ENCODE measurements around the gene SRSF2.
A peak's percentile ranks its signal among the peaks of the same experiment; 100 is the strongest.
"Not testable (repeated sequence)": the region's sequence is repeated elsewhere in the genome, so short reads cannot be mapped to it uniquely, and the experiment has no call there.

SRSF2 gene

DNA sequence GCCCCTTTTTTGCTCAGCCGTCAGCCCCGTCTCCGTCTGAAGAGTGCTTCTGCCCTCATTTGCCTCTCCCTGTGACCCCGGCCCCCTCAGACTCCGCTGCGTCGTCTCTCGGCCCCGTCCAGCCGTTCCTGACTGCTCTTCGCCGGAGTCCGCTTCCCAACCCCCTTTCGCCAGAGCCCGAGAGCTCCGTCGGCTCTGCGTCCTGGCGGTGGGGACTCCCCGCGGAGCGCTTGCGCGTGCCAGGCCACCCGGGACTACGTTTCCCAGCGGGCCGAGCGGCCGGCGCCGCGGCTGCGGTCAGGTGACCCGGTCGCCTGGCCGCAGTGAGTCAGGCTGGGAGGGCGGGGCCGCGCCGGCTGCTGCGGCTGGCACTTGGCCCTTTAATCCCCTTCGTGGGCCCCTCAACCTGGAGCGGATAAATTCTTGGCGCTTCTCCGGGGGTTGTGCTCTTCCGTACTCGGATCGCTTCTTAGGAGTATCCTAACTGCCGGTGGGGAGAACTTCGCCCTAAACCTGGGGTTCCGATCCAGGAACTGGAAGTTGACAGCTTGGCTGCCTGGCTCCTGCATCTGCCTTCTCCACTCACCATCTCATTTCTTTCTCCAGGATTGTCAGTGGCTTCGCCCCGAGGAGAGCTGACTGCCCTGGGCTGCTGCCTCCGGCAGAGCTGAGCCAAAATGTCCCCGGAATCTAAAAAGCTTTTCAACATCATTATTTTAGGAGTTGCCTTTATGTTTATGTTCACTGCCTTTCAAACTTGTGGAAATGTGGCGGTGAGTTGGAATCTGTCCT, 741 bp upstream of the SRSF2 start, which contains the start of gene MFSD11:
Gene MFSD11 (plus strand): TSS at position 444 of the 792 bp plus-strand sequence. CDS start 234 bp downstream, at position 678.
- DNase-seq, result peak; percentile 89 to 98 (median 96)

DNA sequence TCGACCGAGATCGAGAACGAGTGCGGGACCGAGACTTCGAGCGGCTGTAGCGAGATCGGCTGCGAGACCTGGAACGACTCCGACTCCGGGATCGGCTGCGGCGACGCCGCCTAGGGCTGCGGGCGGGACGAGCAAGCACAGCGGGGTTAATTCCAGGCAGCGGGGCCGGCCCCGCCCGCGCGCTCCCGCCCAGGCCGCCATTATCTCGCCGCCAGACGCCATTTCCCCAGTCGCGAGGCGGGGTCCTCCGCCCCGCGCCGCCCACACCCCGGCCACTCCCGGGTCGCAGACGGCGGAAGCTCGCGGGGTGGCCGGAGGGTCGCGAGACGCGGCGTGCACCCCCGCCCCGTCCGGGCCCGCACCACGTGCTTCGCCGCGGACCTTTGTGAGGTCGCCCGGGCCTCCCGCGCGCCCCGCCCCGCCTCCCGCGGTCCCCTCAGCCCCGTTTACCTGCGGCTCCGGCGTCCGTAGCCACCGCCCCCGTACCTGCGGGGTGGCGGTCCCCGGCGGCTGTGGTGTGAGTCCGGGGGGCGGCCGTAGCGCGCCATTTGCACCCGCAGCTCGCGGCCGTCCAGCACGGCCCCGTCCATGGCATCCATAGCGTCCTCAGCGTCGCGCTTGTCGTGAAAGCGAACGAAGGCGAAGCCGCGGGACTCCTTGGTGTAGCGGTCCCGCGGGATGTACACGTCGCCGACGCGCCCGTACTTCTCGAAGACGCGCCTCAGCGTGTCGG, 616 bp downstream of the SRSF2 start:
- DNase-seq, result peak; percentile 56 to 77 (median 63)

DNA sequence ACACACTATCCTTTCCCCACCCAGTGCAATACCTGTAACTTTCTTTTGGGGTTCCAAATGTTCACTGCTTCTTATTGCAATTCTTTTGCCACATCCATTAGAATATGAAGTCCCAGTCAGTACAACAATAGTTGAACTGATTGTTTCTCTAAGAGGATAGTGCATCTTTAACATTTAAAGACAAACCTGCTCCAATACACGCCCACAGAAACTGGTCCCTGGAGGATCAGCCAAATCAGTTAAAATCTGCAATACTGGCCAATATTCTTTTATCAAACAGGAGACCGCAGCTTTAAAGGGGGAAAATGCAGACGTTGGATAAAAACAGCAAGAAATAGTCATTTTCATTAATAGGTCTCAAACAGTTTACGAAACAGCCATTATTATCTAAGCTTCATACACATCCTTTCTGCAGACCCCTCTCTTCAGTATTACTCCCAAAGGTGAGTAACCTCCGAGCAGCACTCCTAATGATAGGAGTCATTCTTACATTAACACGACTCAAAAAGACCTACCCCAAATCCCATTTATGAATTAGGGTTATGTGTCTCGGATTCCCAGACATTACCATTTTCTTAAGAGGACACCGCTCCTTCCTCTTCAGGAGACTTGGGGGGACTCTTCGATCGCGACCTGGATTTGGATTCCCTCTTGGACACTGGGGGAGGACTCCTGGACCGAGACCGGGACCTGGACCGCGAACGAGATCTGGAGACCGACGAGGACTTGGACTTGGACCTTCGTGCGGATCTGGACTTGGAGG, 1.4 kb downstream of the SRSF2 start:
- DNase-seq, result peak in 1 of 6 experiments; percentile 44

DNA sequence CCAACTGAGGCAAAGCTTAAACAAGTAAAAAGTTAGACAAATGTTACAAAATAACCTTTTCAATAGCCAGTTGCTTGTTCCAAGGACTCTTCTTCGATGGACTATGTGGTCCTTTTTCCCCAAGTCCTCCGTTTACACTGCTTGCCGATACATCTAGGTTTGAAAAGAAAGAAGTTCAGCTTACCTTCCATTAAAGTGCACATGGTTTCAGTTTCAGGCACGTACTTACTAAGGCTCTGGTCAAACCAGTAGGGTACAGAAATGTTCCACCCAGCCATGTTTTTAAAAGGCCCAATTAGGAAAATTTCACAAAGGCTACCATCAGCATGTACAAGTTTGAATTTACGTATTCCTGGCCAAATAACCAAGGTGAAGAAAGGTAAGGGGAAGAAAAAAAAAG, 2.1 kb downstream of the SRSF2 start:
- DNase-seq, result peak in 2 of 6 experiments; percentile 27 to 29

DNA sequence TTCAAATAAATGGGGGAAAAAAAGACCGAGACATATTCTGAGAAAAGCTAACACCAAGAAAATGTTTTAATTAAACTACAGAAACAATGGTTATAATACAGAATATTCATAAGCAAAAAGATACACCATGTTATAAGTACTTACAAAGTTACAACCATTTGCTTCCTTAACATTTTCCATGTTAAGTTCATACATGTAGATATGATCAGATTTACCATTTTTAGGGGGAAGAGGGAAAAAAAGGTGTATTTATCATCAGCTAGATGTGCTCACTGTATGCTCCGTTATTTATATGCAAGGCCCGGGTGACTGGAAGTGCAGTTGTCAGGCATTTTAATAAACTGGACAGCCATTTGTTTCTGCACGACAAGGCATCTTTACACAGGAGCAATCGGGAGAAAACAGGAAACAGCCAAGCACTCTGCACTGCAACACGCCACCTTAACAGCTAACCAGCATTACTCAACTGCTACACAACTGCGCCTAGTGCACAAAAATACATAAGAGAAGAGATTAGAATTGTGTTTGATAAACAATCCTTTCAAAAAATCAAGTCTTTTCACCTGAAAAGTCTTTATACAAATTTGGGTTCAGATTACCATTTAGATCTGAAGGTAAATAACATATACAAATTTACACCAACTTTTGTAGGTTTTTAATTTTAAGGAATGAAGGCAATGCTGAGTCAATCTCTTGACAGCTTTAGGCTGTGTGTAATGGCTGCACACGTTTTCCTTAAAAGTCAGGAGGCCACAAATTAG, 2.9 kb downstream of the SRSF2 start:
- peak in 1 of 6 experiments; percentile 27 for DNase-seq

DNA sequence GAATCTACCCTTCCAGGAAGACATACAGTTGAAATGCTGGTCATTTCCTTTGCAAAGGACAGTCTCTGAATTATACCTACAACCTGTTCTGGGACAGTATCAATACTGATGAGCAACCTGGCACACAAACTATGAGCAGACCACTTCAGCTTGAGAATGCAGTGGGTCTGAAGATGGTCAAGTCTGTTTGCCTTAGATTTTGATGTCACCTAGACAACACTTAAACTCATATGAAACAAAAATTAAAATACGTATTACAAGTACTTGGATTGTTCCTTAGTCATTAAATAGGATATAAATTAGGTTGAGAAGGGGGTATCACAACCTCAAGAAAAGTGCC, 3.5 kb downstream of the SRSF2 start:
- no peak for DNase-seq

DNA sequence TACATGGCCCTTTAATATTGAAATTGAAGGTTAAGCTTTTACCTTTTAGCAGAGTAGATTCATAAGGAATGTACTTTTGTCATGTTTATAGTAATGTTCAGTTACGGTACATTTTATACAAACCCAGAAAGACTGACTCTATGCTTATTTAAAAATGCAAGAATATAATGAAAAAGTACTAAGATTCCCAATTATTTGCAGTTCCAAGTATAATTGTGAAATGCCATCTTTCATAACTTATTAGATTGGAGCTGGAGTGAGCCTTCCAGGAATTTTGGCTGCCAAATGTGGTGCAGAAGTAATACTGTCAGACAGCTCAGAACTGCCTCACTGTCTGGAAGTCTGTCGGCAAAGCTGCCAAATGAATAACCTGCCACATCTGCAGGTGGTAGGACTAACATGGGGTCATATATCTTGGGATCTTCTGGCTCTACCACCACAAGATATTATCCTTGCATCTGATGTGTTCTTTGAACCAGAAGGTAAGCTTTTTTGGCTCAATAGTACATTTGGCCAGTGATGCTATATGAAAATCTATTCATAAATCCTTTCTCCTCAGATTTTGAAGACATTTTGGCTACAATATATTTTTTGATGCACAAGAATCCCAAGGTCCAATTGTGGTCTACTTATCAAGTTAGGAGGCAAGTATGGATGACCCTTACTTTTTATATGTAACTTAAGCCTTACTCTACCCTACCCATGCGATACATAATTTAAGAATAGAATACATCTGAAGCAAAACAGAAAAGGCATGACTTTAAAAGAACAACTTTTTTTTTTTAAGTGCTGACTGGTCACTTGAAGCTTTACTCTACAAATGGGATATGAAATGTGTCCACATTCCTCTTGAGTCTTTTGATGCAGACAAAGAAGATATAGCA, 4.2 kb downstream of the SRSF2 start:
- no peak for DNase-seq

DNA sequence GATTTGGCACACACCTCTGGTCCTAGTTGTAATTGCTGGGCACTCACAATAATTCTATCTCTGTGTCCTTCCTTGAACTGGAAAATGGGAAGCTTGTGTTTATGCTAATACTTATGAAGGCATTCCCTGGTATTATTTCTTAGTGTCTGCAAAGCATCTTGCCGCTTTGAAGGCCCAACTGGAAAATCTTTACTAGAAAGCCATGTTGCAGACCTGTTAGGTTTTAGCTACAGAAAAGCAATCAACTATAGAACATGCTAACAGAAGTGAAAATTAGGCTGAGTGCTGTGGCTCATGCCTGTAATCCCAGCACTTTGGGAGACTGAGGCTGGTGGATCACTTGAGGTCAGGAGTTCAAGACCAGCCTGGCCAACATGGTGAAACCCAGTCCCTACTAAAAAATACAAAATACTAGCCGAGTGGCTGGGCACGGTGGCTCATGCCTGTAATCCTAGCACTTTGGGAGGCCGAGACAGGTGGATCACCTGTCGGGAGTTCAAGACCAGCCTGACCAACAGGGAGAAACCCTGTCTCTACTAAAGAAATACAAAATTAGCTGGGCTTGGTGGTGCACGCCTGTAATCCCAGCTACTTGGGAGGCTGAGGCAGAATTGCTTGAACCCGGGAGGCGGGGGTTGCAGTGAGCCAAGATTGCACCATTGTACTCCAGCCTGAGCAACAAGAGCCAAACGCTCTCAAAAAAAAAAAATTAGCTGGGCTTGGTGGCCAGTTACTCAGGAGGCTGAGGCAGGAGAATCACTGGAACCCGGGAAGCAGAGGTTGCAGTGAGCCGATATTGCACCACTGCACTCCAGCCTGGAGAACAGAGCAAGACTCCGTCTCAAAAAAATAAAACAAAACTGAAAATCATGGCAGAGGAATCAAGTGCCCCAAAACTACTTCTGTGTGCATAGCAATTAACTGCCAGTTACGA, 5.1 kb downstream of the SRSF2 start:
- not testable (repeated sequence) for DNase-seq

DNA sequence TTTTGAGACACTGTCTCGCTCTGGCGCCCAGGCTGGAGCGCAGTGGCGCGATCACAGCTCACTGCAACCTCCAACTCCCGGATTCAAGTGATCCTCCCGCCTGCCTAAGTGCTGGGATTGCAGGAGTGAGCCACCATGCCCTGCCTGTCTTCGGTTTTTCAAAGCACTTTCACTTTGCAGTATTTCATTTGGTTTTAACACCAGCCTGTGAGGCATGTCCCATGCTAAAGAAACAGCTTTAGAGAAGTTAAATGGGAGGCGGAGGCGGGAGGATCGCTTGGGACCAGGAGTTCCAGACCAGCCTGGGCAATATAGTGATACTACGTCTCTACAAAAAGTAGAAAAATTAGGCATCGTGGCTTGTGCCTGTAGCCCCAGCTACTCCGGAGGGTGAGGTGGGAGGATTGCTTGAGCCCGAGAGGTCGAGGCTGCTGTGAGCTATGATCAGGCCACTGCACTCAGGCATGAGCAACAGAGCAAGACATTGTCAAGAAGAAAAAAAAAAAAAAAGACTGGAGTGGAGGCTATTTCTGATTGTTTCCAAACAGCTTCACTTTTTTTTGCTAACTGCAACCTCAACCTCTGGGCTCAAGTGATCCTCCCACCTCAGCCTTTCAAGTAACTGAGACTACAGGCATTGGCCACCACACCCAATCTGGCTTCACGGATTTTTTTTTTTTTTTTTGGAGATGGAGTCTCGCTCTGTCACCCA, 9.2 kb downstream of the SRSF2 start:
- DNase-seq, result peak in 2 of 6 experiments; percentile 23 to 46

DNA sequence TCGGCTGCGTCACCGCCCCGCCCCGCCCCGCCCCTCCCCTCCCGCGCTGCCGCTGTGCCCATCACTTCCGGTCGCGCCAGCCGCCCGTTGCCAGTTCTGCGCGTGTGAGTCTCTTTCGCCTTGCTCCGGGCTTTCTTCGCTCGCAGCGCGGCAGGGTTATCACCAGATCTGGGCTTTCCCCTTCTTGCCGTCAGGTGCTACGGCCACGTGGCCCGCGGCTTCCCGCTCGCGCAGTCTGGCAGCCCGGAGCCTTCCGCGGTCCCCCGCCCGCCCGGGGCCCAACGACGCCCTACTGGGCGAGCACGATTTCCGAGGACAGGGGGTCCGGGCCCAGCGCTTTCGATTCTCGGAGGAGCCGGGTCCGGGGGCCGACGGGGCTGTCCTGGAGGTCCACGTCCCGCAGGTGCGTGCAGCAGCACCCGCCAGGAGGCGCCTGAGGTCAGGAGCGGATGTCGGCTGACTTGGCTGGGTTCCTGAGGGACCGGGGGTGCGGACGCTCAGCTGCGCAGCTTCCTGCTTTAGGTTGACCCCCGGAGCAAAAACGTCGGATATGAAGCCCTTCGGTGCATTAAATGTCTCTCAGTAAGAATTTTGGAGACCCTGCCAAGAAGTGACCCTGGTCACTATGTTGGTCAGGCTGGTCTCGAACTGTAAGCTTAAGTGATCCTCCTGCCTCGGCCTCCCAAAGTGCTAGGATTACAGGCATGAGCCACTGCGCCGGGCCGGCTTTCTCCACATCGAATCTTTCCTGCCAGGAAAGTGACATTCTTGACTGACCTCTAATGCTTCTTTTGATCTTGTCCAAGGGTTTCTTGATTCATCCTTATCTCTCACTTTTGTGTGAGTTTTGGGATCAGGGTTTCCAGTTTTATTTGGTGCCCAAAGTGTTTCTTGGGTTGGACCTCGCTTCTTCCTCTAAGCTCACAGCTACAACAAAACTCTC, 10.1 kb downstream of the SRSF2 start, which contains the start of gene METTL23:
Gene METTL23 (plus strand): TSS at position 64 of the 943 bp plus-strand sequence. CDS start 2,872 bp downstream, outside the sequence.
- peak in 4 of 6 experiments; percentile 82 to 94 (median 92) for DNase-seq

DNA sequence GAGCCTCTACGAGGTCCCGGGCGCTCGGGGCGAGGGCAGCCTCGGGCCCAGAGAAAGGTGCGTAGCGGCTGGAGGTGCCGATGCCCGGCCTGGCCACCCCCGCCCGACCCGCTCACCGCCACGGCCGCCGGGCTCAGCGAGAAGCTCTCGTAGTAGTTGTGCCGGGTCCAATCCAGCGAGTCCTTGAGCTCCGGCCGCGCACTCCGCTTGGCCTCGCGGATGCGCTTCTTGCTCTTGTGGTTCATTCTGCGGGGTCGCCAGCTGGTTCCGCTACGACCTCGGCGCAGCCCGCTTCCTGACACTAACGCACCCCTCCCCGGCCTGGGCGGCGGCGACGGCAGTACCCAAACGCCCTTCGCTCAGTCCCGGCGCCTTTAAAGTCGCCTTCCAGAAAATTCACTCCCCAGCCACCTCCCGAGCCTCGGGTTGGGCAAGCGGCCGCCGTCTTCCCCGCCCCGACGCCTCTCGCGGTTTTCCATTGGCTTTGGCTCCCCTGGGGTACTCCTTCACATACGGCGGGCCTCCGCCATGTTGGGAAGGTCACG, 10.8 kb downstream of the SRSF2 start, which contains the start of gene JMJD6:
Gene JMJD6 (minus strand): TSS at position 376 of the 545 bp plus-strand sequence. CDS start 131 bp downstream, at position 245.
- DNase-seq, result peak in 3 of 6 experiments; percentile 94 to 95 (median 95)

DNA sequence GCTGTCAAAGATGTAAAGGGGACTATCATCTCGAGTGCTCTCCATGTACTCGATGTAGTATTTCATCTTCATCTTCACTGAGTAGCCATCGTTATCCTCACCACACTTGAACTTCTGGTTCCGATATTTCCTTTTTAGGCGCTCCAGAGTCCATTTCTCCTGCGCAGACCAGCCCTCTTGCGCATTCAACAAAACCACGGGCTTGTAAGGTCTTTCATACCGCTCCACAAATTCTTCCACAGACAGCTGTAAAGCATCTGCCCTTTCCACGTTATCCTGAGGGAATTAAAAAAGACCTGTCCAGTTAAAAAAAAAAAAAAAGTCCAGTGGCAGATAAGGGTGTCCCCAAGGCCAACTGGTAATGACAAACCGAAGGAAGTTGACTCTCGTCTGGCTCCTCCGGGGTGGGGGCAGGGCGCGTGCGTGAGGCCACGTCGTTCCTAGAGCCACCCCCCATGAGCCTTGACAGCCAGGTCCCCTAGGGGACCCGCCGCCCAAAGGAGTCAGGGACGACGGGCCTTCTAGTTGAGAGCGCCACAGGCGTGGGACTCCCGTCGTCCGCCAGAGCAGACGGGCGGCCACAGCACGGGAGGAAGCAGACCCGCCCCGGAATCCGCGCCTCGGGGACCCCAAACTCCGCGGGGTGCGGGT, 11.4 kb downstream of the SRSF2 start:
- peak; percentile 40 to 74 (median 64) for DNase-seq

DNA sequence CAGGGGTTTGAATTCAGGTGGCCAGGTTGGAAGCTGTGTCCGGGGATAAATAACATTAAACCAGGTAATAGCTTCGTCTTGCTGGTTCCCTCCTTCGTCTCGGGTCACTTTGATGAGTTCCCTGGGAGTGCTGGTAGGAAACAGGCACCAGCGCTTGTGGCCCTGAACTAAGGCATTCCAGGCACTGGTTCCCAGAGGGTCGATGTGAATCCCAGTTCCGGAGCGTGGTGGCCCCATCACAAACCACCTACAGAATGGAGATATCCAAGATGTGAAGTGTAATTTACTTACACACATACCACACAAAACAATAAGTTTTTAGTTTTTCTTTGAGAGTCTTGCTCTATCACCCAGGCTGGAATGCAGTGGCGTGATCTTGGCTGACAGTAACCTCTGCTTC, 13.3 kb downstream of the SRSF2 start:
- no peak for DNase-seq

DNA sequence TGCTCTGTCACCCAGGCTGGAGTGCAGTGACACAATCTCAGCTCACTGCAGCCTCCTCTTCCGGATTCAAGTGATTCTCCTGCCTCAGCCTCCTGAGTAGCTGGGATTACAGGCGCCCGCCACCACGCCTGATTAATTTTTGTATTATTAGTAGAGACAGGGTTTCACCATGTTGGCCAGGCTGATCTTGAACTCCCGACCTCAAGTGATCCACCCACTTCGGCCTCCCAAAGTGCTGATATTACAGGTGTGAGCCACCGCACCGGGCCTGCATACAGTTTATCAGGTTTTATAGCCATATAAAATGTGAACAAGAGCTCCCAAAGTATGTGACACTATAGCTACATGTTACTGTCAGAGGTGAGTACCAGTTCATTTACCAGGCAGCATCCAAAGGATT, 14.2 kb downstream of the SRSF2 start:
- DNase-seq, result not testable (repeated sequence)

DNA sequence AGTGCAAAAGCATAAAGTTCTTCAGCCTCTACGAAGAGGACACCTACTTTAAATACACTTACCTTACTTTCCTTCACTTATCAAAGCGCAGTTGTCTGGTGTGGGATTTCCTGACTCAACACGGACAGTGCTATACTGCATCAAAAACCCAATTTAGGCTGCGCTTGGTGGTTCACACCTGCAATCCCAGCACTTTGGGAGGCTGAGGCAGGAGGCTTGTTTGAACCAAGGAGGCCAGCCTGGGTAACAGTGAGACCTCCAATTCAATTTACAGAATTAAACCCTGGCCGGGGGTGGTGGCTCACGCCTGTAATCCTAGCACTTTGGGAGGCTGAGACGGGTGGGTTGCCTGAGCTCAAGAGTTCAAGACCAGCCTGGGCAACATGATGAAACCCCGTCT, 14.9 kb downstream of the SRSF2 start:
- no peak for DNase-seq

DNA sequence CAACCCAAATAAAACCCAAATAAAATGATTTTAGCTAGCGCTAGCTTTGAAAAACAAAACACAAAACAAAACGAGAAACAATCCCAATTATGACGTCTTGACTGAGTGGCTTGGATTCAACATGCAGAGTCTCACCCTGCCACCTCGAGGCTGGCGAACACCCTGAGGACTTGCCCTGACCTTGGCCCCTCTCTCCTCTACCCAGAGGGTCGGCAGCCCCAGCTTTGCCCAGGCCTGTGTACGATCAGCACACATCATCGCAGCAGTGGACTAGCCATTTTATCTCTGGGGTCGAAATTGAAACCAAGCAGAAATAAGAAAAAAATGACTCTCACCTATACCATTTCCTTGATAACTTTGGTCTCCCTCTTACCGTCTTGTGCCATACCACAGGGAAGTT, 15.7 kb downstream of the SRSF2 start:
- no peak for DNase-seq

DNA sequence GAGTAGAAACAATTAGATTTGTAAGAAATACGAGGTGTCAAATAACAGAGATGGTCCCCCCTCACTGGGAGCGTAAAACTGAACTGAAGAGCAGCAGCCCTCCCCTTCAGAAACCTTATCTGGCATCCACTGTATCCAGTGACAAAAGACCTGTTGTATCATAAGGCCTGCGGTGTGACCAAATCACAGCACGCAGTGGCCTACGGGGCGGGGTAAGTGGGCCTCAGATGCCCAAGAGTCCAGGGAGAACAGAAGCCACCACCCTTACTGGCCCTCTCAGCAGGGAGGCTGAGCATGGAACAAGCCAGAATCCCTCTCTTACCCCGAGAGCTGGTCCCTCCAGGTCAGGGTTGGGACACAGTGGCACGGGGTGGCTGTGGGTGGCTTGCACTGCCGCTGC, 16.2 kb downstream of the SRSF2 start:
- no peak for DNase-seq
